K562 (cell line): ENCODE data around the gene HSPB1. TPM values are rescaled to one million over a fixed set of nuclear protein-coding genes. Genes with fewer than 3 reads are reported as not detected.
"Not testable (repeated sequence)": the region's sequence is repeated elsewhere in the genome, so short reads cannot be mapped to it uniquely, and the experiment has no call there.

ENCODE experiments used
- ATAC-seq: fragments of 200-7000 bp; cut with Tn5 transposase; 3 replicates; pipeline ENCODE4 v1.9.1; 2020; ENCODE audit warnings: moderate library complexity
- BruUV-seq: library from RNA; stranded (reverse); fragments of 400-500 nt; replicated peaks from 2 replicates; lab custom pipeline; 2021; lab: Mats Ljungman, UMichigan
- CTCF ChIA-PET: fragments of 300-600 bp; formaldehyde crosslinking; extraction: SDS; loops from one replicate; lab custom pipeline; 2021; ENCODE audit warnings: low intra/inter-chr PET ratio; lab: Yijun Ruan, JAX
- POLR2A ChIA-PET: fragments of 300-600, 350-650 bp; sonication (Branson Sonifier 250); formaldehyde crosslinking; extraction: SDS; loops from one replicate; lab custom pipeline; 2021; ENCODE audit warnings: antibody characterized with exemption, inconsistent platforms; lab: Yijun Ruan, JAX
- DNase-seq, 4 experiments: peaks; one replicate each; pipeline versions ENCODE4 v3.0.0 to v3.0.0-alpha.2; 2011 to 2018; ENCODE audit warnings: low spot score in 3 of 4, mixed read lengths in 3 of 4; ENCODE audit errors: extremely low read depth in 1 of 4
- FAIRE-seq: peaks from 2 replicates; lab custom pipeline; 2011; peaks lifted over from hg19 to GRCh38; lab: Jason Lieb, UNC
- H2AFZ ChIP-seq: 2 replicates; pipeline ENCODE4 v1.6.0; 2011; ENCODE audit warnings: low read depth, low read length, control low read depth, inconsistent platforms
- H3K27ac ChIP-seq: fragments of 200-600 bp; 3 replicates; pipeline ENCODE4 v1.8.0; 2011; ENCODE audit warnings: low read depth, mild to moderate bottlenecking, control low read depth, inconsistent platforms, low read length, moderate library complexity, mixed read lengths; ENCODE audit errors: extremely low read depth
- H3K27me3 ChIP-seq, 2 experiments: fragments of 300-600 bp in 1 of 2; 2 replicates in 1 of 2; 3 replicates in 1 of 2; pipeline versions ENCODE4 v1.6.0 to v1.8.0; 2011; ENCODE audit warnings: inconsistent platforms in 2 of 2, low read length in 2 of 2, mild to moderate bottlenecking in 1 of 2, mixed read lengths in 1 of 2, moderate library complexity in 1 of 2; ENCODE audit not compliant: control insufficient read depth in 2 of 2, insufficient read depth in 2 of 2
- H3K36me3 ChIP-seq: fragments of 300-600 bp; 3 replicates; pipeline ENCODE4 v1.8.0; 2011; ENCODE audit warnings: mild to moderate bottlenecking, low read length, inconsistent platforms; ENCODE audit not compliant: control insufficient read depth, insufficient read depth
- H3K4me1 ChIP-seq, 2 experiments: fragments of 200-600 bp in 1 of 2; replicated peaks in 1 of 2; 2 replicates in 1 of 2; 3 replicates in 1 of 2; pipeline versions ENCODE4 v1.5.1 to v1.8.0; 2011; ENCODE audit warnings: inconsistent platforms in 2 of 2, low read length in 2 of 2, mild to moderate bottlenecking in 1 of 2, mixed read lengths in 1 of 2, moderate library complexity in 1 of 2; ENCODE audit not compliant: control insufficient read depth in 2 of 2, insufficient read depth in 2 of 2
- H3K4me2 ChIP-seq: 2 replicates; pipeline ENCODE4 v1.6.1; 2011; ENCODE audit warnings: low read length, control low read depth, inconsistent platforms, mixed read lengths; ENCODE audit not compliant: insufficient read depth
- H3K4me3 ChIP-seq: fragments of 200-600 bp; sonication (generic), shearing (Covaris generic); 2 replicates; pipeline ENCODE4 v1.5.1; 2016; ENCODE audit warnings: control low read depth, inconsistent platforms
- H3K79me2 ChIP-seq: fragments of 200-600 bp; 3 replicates; pipeline ENCODE4 v1.8.0; 2011; ENCODE audit warnings: low read length, inconsistent platforms; ENCODE audit not compliant: control insufficient read depth, insufficient read depth
- H3K9ac ChIP-seq, 2 experiments: 2 replicates each; pipeline versions ENCODE4 v1.6.0 to v1.6.1; 2011; ENCODE audit warnings: low read depth in 2 of 2, low read length in 2 of 2, control low read depth in 1 of 2, inconsistent platforms in 1 of 2, mild to moderate bottlenecking in 1 of 2, mixed read lengths in 1 of 2; ENCODE audit not compliant: insufficient read depth in 1 of 2
- H3K9me1 ChIP-seq: one replicate; pipeline ENCODE4 v1.6.0; 2011; ENCODE audit warnings: inconsistent platforms, mild to moderate bottlenecking, low read length, moderate library complexity; ENCODE audit not compliant: control insufficient read depth, insufficient read depth
- H3K9me3 ChIP-seq: replicated peaks from 2 replicates; pipeline ENCODE4 v1.5.1; 2011; ENCODE audit warnings: low read depth, low read length, inconsistent platforms; ENCODE audit not compliant: control insufficient read depth, insufficient read depth
- H4K20me1 ChIP-seq: replicated peaks from 2 replicates; pipeline ENCODE4 v1.6.1; 2011; ENCODE audit warnings: low read length, inconsistent platforms, mixed read lengths; ENCODE audit not compliant: control insufficient read depth, insufficient read depth
- CLOCK ChIP-seq: fragments of 250-450 bp; sonication (Bioruptor Pico); IDR thresholded peaks from 2 replicates; pipeline ENCODE4 v1.4.0; 2020; ENCODE audit warnings: mild to moderate bottlenecking, moderate library complexity, borderline replicate concordance
- ESRRA ChIP-seq: fragments of 450-650 bp; IDR thresholded peaks from 2 replicates; pipeline ENCODE4 v1.6.1; 2014; ENCODE audit warnings: low read depth, mild to moderate bottlenecking, moderate library complexity, borderline replicate concordance
- MAZ ChIP-seq, 2 experiments: fragments of 450-650 bp in 1 of 2; sonication (generic) in 1 of 2; formaldehyde crosslinking; IDR thresholded peaks in 1 of 2; conservative IDR thresholded peaks in 1 of 2; 2 replicates each; pipeline versions ENCODE4 v1.4.0 to v1.5.0; 2020; ENCODE audit warnings: mild to moderate bottlenecking in 1 of 2, missing genetic modification reagents in 1 of 2
- MIER1 ChIP-seq: fragments of 450-650 bp; IDR thresholded peaks from 2 replicates; pipeline ENCODE4 v1.6.1; 2016; ENCODE audit warnings: antibody characterized with exemption, mild to moderate bottlenecking, low read depth
- ZNF121 ChIP-seq: sonication (generic); formaldehyde crosslinking; conservative IDR thresholded peaks from 2 replicates; pipeline ENCODE4 v1.8.0; 2022; ENCODE audit warnings: missing genetic modification reagents
- ZNF354B ChIP-seq: fragments of 250-450 bp; sonication (Bioruptor Pico); IDR thresholded peaks from 2 replicates; pipeline ENCODE4 v1.4.0; 2020
- ZNF764 ChIP-seq: fragments of 250-450 bp; sonication (Bioruptor Pico); IDR thresholded peaks from 2 replicates; pipeline ENCODE4 v1.4.0; 2020; ENCODE audit warnings: low read depth, mild to moderate bottlenecking, moderate library complexity
- WGBS: fragments of 100-300 bp; shearing (Covaris generic); methylation state at CpG from one replicate; pipeline ENCODE4 v1.1.6; 2016; ENCODE audit warnings: low coverage, mixed read lengths; ENCODE audit not compliant: insufficient coverage; ENCODE audit errors: missing lambda C conversion rate; 5-methylcytosine and 5-hydroxymethylcytosine counted together
- in situ Hi-C: fragments of 300-500 bp; cut with MboI; formaldehyde crosslinking; loops from 4 replicates; pipeline ENCODE4 v1.15.0; 2018; ENCODE audit warnings: inconsistent platforms, mixed read lengths
- intact Hi-C: fragments of 100-400 bp; cut with micrococcal nuclease; formaldehyde crosslinking; loops from 2 replicates; pipeline ENCODE4 v1.14.2; 2022
- polyA plus RNA-seq, 8 experiments: library from polyadenylated mRNA; depleted of rRNA in 4 of 8; stranded (reverse) in 5 of 8; unstranded in 3 of 8; fragments of >200 nt; fragmentation: Nextera tagmentation in 2 of 8; fragmentation: Illumina TruSeq in 1 of 8; extraction: Ambion mirVana in 2 of 8; extraction: Trizol in 1 of 8; gene quantifications; 2 replicates each; pipeline versions ENCODE4 v1.2.1 to v1.2.3, GENCODE V29; 2011 to 2014; ENCODE audit warnings: inconsistent platforms in 1 of 8, missing spikeins in 1 of 8
- total RNA-seq, 7 experiments: library from RNA; depleted of rRNA in 6 of 7; stranded (reverse); fragments of >200 nt in 6 of 7; fragmentation: Illumina TruSeq in 2 of 7; extraction: Trizol in 2 of 7; gene quantifications; 2 replicates each; pipeline versions ENCODE4 v1.2.1 to v1.2.3, GENCODE V29; 2011 to 2021; ENCODE audit warnings: low replicate concordance in 1 of 7

The HSPB1 gene
- total and polyA plus RNA-seq, 9 of the 15 experiments (the other 6 are each of a cell fraction or from before 2014, with no cell fraction given), result 27.1 to 522 (median 138) TPM

- no peak for TF ChIP-seq CLOCK (CRISPR knock-in tag)
- no peak for TF ChIP-seq MAZ (CRISPR knock-in tag; conservative IDR thresholded peaks at IDR 0.05 in 1 of 2, IDR thresholded peaks at IDR 0.05 in 1 of 2)
- no peak for TF ChIP-seq ESRRA
- no peak for TF ChIP-seq ZNF764 (CRISPR knock-in tag)
- no peak for TF ChIP-seq ZNF354B
- no peak for TF ChIP-seq MIER1
These were observed 15.6 kb upstream of the HSPB1 start (continued) for GRCh38 chr7:76286842-76287403.

- H4K20me1 ChIP-seq, FAIRE-seq, H3K4me3 ChIP-seq, H3K36me3 ChIP-seq, ATAC-seq, H3K79me2 ChIP-seq, in situ Hi-C loops, H3K27ac ChIP-seq, H3K9me3 ChIP-seq, H3K4me2 ChIP-seq, BruUV-seq, H3K27me3 ChIP-seq, H2AFZ ChIP-seq, DNase-seq, H3K9me1 ChIP-seq: not testable (repeated sequence)
- intact Hi-C loops, result loop anchor here (1.0 kb wide), 2 partner anchors 23 to 113 kb away; no protein-coding TSS in a partner anchor
- Histone ChIP-seq H3K9ac (peak overlapping the region in 1 of 2 experiments; percentile 66; a peak in 1 of 4 replicates), H3K4me1 (peaks cover 23 to 40% of the 10 kb centered on the region in 2 experiments)
- ChIA-PET POLR2A (interaction anchor here (0.7 kb wide), 1 partner anchor 117 kb away, joined by 3 read pairs; no protein-coding TSS in a partner anchor), CTCF (interaction anchor here (1.6 to 5.3 kb wide), 2 partner anchors 23 to 27 kb away, joined by 5 to 111 read pairs; no protein-coding TSS in a partner anchor)
- TF ChIP-seq ZNF121 (CRISPR knock-in tag), result peak; percentile 33; the same call in 1 of the 2 replicates
- WGBS, result 68% methylated on average over 6 of the region's 6 CpGs
These were observed 11.6 kb upstream of the HSPB1 start for GRCh38 chr7:76290847-76291350.
